Stimulated activated CD4-positive, alpha-beta T cell treated with anti-CD3 and anti-CD28 coated beads, Interleukin-12 subunit alpha, Interleukin-12 subunit beta, amount 100 ng/mL, for 24 hours (primary cell): Measurements from ENCODE around the gene CNTN1.

Experiments
- DNase-seq, 2 experiments: peaks; one replicate each; pipeline ENCODE4 v3.0.0-alpha.2; 2020; ENCODE audit warnings: low read depth in 2 of 2

Gene CNTN1

GRCh38 chr12:40691913-40692764 is at the start of gene CNTN1:
CNTN1 (plus strand) TSS chr12:40692439.
- DNase-seq = no peak

DNA sequence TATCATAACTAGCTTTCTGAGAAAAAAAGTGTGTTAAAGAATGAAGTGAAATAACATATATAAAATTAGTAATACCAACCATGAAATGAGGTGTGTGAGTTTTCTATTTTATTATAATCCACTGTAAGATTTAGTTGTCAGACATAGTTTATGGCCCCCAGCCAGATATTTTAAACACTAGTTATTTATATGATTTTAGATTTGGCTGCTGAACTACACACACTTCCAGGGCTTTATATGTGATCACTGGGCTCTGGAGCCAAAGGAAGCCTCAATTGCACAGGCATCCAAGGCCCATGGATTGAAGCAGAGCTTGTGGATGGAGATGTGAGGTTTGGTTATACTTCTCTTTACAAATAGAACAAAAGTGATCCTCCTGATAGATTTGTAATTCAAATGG is 48.7 kb upstream of the CNTN1 start:
- no peak for DNase-seq

- DNase-seq = no peak
These were observed 48.3 kb upstream of the CNTN1 start for GRCh38 chr12:40643976-40644375.

DNA sequence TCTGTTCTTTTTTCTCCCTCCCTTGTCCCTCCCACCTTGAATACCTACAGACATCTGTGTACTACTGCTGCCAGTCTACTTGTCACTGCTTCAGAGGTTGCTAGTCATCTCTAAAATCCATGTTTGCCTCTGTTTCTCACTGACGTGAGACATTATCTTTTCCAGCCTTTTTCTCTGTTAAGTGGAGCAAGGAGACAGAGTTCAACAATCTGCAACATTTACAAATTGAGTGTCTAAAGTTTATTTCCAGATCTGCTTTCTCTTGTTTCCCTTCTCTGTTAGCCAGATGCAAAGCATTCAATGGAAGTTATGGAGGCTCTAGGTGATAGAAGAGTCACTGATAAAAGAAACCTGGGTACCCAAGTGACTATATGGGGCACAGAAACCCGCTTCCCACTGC is 47.5 kb upstream of the CNTN1 start:
- no peak for DNase-seq

- DNase-seq = no peak
These were observed 46.9 kb upstream of the CNTN1 start for GRCh38 chr12:40645361-40645760.

GRCh38 chr12:40646456-40646855 is 45.8 kb upstream of the CNTN1 start:
- no peak for DNase-seq

DNA sequence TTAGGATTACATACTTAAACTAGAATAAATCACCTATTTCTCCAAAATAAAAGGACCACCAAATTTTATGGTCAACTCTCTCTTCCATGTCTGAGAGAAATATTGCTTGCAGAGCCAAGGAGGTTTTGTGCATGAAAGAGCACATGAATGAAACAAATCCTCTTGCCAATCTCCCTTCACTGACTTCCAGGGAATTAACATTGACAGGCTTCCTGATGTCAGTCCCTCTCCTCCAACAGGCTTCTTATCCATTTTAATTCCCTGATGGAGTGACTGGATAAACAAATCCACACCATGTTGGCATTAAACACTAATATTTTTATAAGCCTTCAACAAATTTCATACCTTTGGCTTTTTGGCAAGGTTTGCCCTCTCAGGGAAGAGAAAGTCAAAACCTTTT is 45.3 kb upstream of the CNTN1 start:
- no peak for DNase-seq

DNA sequence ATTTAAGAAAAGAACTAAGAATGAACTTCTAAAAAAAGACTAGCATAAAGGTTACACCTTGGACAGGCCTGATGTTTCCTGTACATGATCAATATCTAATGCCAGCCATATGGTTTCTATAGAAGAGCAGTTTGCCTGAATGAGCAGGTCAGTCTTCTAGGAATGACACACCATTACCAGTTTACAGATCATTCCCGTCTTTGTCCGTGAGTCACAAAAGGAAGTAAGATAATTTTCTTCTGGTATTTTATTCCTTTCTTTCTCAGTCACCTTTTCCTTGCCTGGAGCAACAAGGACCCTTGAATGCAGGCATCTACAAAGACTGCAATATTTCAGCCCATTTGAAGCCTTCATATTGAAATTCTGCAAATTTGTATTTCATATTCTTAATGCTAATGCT is 44.6 kb upstream of the CNTN1 start:
- no peak for DNase-seq

- DNase-seq = no peak
These were observed 43.7 kb upstream of the CNTN1 start for GRCh38 chr12:40648519-40648918.

DNA sequence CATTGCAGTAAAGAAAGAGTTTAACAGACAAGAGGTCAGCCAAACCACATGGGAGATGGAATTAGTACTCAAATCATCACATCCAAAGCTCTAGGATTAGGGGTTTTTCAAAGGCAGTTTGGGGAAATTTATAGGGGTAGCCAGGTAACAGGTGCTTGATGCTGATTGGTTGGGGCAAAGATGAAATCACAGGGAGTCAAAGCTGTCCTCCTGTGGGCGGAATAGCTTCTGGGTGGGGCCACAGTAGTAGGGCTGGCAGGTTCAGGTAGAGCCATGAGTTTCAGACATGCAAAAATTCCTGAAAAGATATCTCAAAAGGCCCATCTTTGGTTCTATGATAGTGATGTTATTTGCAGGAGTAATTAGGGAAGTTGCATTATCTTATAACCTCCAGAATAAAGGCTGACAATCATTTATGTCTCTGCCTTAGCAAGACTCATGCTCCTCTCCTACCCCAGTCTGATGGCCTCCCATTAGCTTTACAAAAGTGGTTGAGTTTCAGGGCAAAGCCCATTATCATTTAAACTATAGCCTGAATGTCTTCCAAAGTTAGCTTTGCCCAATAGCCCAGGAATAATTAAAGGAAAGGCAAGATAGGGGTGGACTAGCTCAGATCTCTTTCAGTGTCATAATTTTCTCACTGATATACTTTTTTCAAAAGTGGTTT is 42.1 kb upstream of the CNTN1 start:
- DNase-seq = no peak

- no peak for DNase-seq
These were observed 36.8 kb upstream of the CNTN1 start for GRCh38 chr12:40655451-40655850.

- DNase-seq = no peak
These were observed 29.9 kb upstream of the CNTN1 start for GRCh38 chr12:40662366-40662765.

DNA sequence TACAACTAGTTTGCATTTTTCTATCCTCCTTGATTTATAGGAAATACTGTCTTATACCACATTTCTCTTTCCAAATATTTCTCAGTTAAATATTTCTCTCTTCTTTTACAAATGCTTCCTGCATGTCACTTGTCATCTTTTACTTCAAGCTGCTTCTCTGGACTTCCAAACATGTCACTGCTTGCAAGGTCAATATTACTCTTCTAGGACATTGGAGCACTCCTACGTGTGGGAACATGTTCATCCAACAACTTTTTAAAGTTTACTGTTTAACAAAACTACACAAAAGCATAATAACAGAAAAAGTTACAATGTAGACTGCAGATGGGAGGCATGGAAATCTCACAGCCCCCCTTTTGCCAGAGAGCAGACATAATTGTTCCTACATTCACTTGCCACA is 28.5 kb upstream of the CNTN1 start:
- DNase-seq = no peak

DNA sequence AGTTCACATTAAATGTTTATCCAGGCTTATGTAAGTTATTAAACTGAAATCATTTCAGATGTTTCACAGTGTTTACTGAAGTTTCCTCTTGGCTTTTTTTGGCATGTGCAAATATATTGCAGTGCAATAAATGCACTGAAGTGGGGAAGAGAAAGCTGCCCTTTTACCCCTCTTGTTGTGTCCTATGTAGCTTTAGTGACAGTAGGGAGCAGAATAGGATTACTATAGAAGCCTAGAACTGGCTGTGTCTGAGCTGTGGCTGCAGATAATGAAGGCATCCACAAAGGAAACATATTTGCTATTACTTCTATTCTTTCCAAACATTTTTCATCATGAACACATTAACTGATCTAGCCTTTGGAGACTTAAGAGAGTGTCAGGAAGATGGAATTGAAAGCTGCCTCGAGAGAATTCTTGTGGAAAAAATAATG is 24.1 kb upstream of the CNTN1 start:
- DNase-seq = no peak

- DNase-seq = no peak
These were observed 19.4 kb upstream of the CNTN1 start for GRCh38 chr12:40672741-40673271.

DNA sequence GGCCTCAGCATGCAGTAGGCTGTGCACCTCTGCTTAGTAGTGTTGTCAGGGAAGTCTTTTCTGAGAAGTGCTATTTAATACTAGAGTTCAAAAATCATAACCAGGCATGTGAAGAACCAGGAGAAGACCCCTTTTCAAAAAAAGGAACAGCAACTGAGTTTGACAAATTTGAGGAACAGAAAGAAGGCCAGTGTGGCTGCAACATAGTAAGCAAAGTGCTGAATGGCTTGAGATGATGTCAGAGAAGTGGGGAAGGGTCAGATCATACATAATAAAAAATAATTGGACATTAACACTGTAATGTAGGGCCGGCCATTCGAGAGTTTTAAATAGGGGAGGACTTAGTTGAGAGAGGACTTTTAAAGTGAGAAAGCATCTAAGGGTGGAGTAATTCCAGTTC is 11.1 kb upstream of the CNTN1 start:
- no peak for DNase-seq

GRCh38 chr12:40684986-40685385 is 7.3 kb upstream of the CNTN1 start:
- DNase-seq = no peak

GRCh38 chr12:40688085-40688725 is 4.0 kb upstream of the CNTN1 start:
- no peak for DNase-seq

- no peak for DNase-seq
These were observed 2.7 kb upstream of the CNTN1 start for GRCh38 chr12:40689576-40689975.

DNA sequence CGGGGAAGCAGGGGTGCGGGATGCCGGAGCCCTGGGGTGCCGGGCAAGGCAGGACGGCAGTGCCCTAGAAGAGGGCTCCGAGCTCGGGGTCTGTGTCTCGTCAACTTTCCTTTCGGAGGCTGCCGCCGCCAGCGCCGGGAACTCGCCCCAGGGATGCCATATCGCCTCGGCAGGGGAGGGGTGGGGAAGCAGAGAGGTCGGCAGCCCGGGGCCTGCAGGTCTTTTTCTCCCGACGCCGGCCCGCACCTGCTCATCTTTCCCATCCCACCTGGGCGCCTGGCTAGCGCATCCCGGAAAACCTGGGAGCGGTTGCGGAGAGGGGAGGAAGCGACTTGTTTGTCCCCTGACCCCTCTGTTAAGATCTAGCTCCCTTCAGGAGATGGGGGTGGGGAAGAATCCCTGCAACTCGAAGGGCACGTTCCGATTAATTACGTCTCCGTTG is 547 bp downstream of the CNTN1 start:
- DNase-seq = no peak

GRCh38 chr12:40693207-40693821 is 1.1 kb downstream of the CNTN1 start:
- no peak for DNase-seq
